Thoracic aorta (tissue), 2 donors: ENCODE measurements around the gene RAB39A. TPM values are rescaled to one million over a fixed set of nuclear protein-coding genes. Genes with fewer than 3 reads are reported as not detected.

ENCODE experiments used
- ATAC-seq: fragments of 150-250 bp; one replicate; pipeline ENCODE4 v1.8.0; 2017; ENCODE audit warnings: low read depth; ENCODE audit not compliant: insufficient number of reproducible peaks, low FRiP score
- DNase-seq: peaks from one replicate; pipeline ENCODE4 v3.0.0-alpha.2; 2020; ENCODE audit warnings: low spot score
- H3K27ac ChIP-seq, 2 donors: fragments of 200-600 bp; sonication (generic); 1 replicate in 1 of 2; 2 replicates in 1 of 2; pipeline ENCODE4 v1.5.1; 2016; ENCODE audit warnings: mild to moderate bottlenecking in 2 of 2, moderate library complexity in 2 of 2
- H3K27me3 ChIP-seq: fragments of 200-600 bp; sonication (generic); replicated peaks from 2 replicates; pipeline ENCODE4 v1.6.0; 2016; ENCODE audit warnings: mild to moderate bottlenecking; ENCODE audit not compliant: insufficient read depth
- H3K36me3 ChIP-seq: fragments of 200-600 bp; sonication (generic); one replicate; pipeline ENCODE4 v1.5.1; 2016
- H3K4me1 ChIP-seq, 2 donors: fragments of 200-600 bp; sonication (generic); 1 replicate in 1 of 2; 2 replicates in 1 of 2; pipeline versions ENCODE4 v1.5.1 to v1.6.0; 2016; ENCODE audit warnings: low read depth in 2 of 2, mild to moderate bottlenecking in 1 of 2; ENCODE audit not compliant: control insufficient read depth in 1 of 2
- H3K4me3 ChIP-seq: fragments of 200-600 bp; sonication (generic); 2 replicates; pipeline ENCODE4 v1.5.1; 2016; ENCODE audit warnings: mild to moderate bottlenecking
- H3K9me3 ChIP-seq: fragments of 200-600 bp; sonication (generic); 2 replicates; pipeline ENCODE4 v1.5.1; 2016
- CTCF ChIP-seq: fragments of 200-600 bp; sonication (generic); IDR thresholded peaks from one replicate; pipeline ENCODE4 v1.5.1; 2019; ENCODE audit warnings: antibody characterized with exemption
- total RNA-seq, 2 donors: library from RNA; depleted of rRNA; stranded (reverse); fragments of >200 nt; gene quantifications; one replicate each; pipeline versions ENCODE4 v1.1.0 to v1.2.3, GENCODE V29; 2016

The RAB39A gene
- total RNA-seq, 2 donors from 2014 or later, result 1.2 to 5.4 TPM

- no peaks in the 10 kb centered on the region for H3K36me3 ChIP-seq
- no peak overlapping the region for H3K4me3 ChIP-seq
- H3K4me1 ChIP-seq, result no peaks in the 10 kb centered on the region
- TF ChIP-seq CTCF, result no peak
- H3K9me3 ChIP-seq, result no peaks in the 10 kb centered on the region
- ATAC-seq (no peak), DNase-seq (no peak)
- no peak overlapping the region for H3K27ac ChIP-seq
- no peaks in the 10 kb centered on the region for H3K27me3 ChIP-seq
These were observed 22.9 kb downstream of the RAB39A start for GRCh38 chr11:107951155-107951554.

GRCh38 chr11:107953446-107953845 lies 25.2 kb downstream of the RAB39A start:
- peaks cover 0 to 5% of the 10 kb centered on the region in 2 donors for H3K4me1 ChIP-seq
- no peak overlapping the region for H3K4me3 ChIP-seq
- no peak for TF ChIP-seq CTCF
- DNase-seq (no peak), ATAC-seq (no peak)
- no peaks in the 10 kb centered on the region for H3K36me3 ChIP-seq
- no peaks in the 10 kb centered on the region for H3K27me3 ChIP-seq
- H3K27ac ChIP-seq, result no peak overlapping the region
- H3K9me3 ChIP-seq, result no peaks in the 10 kb centered on the region

- ATAC-seq (no peak), DNase-seq (no peak)
- H3K4me3 ChIP-seq, result no peak overlapping the region
- no peak overlapping the region for H3K27ac ChIP-seq
- TF ChIP-seq CTCF, result no peak
- no peaks in the 10 kb centered on the region for H3K27me3 ChIP-seq
- no peaks in the 10 kb centered on the region for H3K36me3 ChIP-seq
- H3K4me1 ChIP-seq, result peaks cover 0 to 11% of the 10 kb centered on the region in 2 donors
- H3K9me3 ChIP-seq, result no peaks in the 10 kb centered on the region
These were observed 28.3 kb downstream of the RAB39A start for GRCh38 chr11:107956543-107956942.

- no peak for TF ChIP-seq CTCF
- Histone ChIP-seq H3K4me1 (peaks cover 0 to 11% of the 10 kb centered on the region in 2 donors), H3K36me3 (no peaks in the 10 kb centered on the region), H3K4me3 (peak overlapping the region; percentile 11), H3K27me3 (no peaks in the 10 kb centered on the region), H3K9me3 (no peaks in the 10 kb centered on the region), H3K27ac (no peak overlapping the region)
- ATAC-seq, result peak; percentile 31
- no peak for DNase-seq
These were observed 28.9 kb downstream of the RAB39A start for GRCh38 chr11:107957109-107957588.

GRCh38 chr11:107961480-107961879 lies 33.2 kb downstream of the RAB39A start:
- ATAC-seq, result no peak
- Histone ChIP-seq H3K9me3 (no peaks in the 10 kb centered on the region), H3K4me1 (peaks cover 0 to 11% of the 10 kb centered on the region in 2 donors), H3K27me3 (no peaks in the 10 kb centered on the region), H3K27ac (no peak overlapping the region), H3K36me3 (no peaks in the 10 kb centered on the region), H3K4me3 (no peak overlapping the region)
- no peak for TF ChIP-seq CTCF
- no peak for DNase-seq
